ENCODE results near the gene TLN1.

The TLN1 gene

DNA sequence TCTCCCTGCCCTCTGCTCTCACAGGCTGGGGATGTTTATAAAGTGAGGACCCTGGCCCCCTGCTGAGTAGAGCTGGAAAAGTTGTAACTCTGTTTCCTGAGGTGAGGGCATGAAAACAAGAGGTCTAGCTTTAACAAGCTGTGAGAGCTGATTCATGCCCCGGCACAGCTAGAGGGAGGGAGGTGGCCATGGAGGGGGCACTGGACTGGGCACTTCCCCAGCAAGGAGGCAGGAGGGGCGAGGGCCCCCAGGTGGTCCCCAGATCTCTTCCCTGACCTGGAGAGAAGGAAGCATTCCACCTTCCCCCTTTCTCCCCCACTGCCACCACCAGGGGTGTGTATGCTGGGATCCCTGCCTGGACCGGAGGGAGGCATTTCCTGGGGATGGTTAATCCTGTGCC is 22.3 kb upstream of the TLN1 start, which contains the start of gene MSMP:
MSMP (minus strand) TSS at position 13 of the 400 bp plus-strand sequence. CDS start 147 bp downstream, outside the sequence.
- no peak within 1 kb of the TSS for H3K4me3 ChIP-seq
- H3K27ac ChIP-seq: no peak within 1 kb of the TSS
- TF ChIP-seq, protein P1, sequence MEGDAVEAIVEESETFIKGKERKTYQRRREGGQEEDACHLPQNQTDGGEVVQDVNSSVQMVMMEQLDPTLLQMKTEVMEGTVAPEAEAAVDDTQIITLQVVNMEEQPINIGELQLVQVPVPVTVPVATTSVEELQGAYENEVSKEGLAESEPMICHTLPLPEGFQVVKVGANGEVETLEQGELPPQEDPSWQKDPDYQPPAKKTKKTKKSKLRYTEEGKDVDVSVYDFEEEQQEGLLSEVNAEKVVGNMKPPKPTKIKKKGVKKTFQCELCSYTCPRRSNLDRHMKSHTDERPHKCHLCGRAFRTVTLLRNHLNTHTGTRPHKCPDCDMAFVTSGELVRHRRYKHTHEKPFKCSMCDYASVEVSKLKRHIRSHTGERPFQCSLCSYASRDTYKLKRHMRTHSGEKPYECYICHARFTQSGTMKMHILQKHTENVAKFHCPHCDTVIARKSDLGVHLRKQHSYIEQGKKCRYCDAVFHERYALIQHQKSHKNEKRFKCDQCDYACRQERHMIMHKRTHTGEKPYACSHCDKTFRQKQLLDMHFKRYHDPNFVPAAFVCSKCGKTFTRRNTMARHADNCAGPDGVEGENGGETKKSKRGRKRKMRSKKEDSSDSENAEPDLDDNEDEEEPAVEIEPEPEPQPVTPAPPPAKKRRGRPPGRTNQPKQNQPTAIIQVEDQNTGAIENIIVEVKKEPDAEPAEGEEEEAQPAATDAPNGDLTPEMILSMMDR (IDR thresholded peaks at IDR 0.05): no peak
- DNase-seq (ENCODE audit: low spot score): no peak

DNA sequence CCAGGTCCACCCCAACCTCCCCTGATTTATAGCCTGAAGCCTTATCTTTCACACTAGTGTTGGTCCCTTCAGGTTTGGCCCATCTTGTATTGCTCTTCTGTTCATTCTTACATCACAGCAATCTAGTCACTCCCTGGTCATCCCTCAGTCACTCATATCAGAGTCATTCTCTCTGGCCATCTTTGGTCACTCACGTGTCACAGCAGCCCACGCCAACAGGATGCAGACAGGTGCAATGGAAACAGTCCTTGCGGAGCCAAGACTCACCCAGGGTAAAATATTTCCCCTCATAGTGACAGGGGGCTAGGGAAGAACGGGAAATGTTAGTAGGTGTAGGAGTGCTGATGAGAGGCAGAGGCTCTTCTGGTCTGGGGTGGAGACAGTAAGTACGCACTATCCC is 21.5 kb upstream of the TLN1 start:
- no peak overlapping the region for H3K27ac ChIP-seq
- TF ChIP-seq, protein P1 (IDR thresholded peaks at IDR 0.05): no peak
- H3K4me3 ChIP-seq: no peak overlapping the region
- no peak for DNase-seq (ENCODE audit: low spot score)

DNA sequence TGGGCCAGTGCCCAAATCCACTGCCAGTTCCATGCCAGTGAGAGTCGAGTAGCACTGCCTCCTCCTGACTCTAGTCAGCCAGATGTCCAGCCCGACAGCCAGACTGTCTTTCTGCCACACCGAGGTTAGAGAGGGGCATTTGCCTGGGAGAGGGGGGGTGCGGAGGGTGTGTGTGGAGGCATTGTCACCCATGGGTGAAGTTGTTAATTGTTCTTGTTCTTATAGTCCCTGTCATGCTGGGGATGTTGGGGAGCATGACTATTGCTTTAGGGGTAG is 18.2 kb upstream of the TLN1 start:
- TF ChIP-seq, protein P1 (IDR thresholded peaks at IDR 0.05): no peak
- H3K4me3 ChIP-seq: peak overlapping the region; percentile 90
- peak overlapping the region; percentile 93 to 97 for H3K27ac ChIP-seq
- DNase-seq (ENCODE audit: low spot score): no peak

DNA sequence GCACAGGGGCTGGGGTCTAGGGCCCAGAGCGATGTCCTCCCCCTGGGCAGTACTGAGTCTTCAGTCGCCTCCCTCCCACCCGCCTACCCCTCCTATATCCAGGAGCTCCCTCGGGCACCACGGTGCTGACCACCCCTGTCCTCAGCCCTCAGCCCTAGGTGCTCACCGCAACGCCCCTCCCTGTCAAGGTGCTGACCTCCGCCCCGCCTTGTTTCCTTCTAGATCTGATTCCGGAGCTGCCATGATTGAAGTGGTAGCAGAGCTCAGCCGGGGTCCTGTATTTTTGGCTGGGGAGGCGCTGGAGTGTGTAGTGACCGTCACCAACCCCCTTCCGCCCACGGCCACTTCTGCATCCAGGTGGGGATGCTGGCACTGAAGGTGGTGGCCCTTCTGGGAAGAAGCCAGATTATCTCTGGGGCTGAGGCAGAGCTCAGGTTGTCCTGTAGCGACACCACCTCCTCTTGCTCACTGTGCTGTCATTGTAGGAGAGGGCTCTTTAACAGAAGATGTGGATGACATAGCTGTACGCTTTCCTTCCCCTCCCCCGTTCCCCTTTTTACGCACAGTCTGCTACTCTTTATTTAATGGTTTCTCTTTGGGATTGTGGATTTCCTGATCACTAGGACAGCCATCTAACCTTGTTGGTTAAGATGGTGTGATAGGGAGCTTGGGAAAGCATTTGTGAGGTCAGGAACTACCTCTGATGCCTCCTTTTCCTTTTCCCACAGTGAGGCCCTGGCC is 17.7 kb upstream of the TLN1 start:
- no peak for DNase-seq (ENCODE audit: low spot score)
- TF ChIP-seq, protein P1 (IDR thresholded peaks at IDR 0.05): no peak
- Histone ChIP-seq H3K27ac (peak overlapping the region; percentile 93 to 97), H3K4me3 (peak overlapping the region; percentile 90)

DNA sequence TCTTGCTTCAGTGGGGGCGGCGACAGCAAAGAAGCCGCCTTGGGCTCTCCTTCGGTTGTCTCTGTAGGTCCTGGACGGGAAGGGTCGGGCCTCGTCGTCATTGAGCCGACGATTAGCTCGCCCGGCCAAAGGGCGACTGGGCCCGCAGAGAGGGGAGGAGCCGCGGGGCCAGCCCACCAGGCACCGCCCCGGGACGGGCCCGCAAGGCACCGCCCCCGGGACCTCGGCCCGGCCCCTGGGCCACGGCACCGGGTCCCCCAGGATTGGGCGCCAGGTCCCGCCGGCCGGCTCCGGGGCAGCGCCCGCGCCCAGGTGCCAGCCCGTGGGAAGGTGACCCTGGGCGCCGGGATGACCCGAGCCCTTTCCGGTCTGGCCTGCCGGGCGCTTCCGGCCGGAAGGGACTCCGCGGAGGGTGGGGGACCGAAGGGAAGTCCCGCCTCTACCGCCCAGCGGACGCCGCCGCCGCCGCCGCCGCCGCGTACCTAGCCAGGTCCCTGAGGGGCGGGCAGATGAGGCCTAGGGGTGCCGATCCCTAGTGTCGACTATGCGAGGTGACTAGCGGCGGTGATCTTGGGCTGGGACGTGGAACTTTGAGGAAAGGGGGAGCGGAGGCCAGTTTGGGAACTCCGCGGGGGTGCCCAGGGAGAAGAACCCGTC is 17.0 kb upstream of the TLN1 start, which contains the start of the genes GBA2 and RGP1:
GBA2 (minus strand) TSS at position 371 of the 657 bp plus-strand sequence. CDS start 524 bp downstream, outside the sequence.
RGP1 (plus strand) TSS at position 430 of the 657 bp plus-strand sequence. CDS start 469 bp downstream, outside the sequence.
- Histone ChIP-seq H3K27ac (peak within 1 kb of the TSS; percentile 93 to 97), H3K4me3 (peak within 1 kb of the TSS; percentile 90)
- peak; percentile 89 for DNase-seq (ENCODE audit: low spot score)
- TF ChIP-seq, protein P1 (IDR thresholded peaks at IDR 0.05): no peak

DNA sequence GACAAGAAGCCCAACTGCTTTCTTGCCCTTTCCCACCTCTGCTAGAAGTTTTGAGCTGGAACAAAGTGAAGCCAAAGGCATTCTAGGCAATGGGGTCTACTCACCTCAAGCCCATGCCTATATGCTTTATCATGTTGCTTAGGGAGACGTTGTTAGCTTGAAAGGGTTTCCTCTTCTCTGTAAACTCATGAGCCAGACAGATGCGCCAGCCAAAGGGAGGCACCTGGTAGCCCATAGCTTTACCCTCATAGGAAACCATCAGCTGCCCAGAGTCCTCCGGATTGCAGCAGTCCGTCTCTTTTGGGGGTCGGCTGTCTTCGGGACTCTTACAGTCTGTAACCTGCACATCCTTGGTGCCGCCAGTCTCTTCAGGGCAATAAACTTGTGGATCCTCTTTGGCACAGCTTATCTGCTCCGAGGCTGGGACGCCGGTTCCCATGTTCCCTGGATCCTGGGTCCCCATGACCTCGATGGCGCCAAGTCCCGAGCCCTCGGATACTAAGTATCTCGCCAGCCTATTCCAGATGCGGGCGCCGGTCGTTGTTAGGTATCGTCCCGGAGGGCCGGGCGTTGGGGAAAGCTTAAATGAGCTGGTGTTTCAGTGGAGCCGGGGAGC is 16.4 kb upstream of the TLN1 start:
- TF ChIP-seq, protein P1 (IDR thresholded peaks at IDR 0.05): no peak
- DNase-seq (ENCODE audit: low spot score): no peak
- Histone ChIP-seq H3K27ac (peak overlapping the region; percentile 93 to 97), H3K4me3 (peak overlapping the region; percentile 90)

All from coronary artery (tissue), 2 donors.